ENCODE results near the gene CEMP1. TPM values are rescaled to one million over a fixed set of nuclear protein-coding genes. Genes with fewer than 3 reads are reported as not detected.

Gene CEMP1
- total RNA-seq, 1 experiment from 2014 or later: 0.94 TPM

DNA sequence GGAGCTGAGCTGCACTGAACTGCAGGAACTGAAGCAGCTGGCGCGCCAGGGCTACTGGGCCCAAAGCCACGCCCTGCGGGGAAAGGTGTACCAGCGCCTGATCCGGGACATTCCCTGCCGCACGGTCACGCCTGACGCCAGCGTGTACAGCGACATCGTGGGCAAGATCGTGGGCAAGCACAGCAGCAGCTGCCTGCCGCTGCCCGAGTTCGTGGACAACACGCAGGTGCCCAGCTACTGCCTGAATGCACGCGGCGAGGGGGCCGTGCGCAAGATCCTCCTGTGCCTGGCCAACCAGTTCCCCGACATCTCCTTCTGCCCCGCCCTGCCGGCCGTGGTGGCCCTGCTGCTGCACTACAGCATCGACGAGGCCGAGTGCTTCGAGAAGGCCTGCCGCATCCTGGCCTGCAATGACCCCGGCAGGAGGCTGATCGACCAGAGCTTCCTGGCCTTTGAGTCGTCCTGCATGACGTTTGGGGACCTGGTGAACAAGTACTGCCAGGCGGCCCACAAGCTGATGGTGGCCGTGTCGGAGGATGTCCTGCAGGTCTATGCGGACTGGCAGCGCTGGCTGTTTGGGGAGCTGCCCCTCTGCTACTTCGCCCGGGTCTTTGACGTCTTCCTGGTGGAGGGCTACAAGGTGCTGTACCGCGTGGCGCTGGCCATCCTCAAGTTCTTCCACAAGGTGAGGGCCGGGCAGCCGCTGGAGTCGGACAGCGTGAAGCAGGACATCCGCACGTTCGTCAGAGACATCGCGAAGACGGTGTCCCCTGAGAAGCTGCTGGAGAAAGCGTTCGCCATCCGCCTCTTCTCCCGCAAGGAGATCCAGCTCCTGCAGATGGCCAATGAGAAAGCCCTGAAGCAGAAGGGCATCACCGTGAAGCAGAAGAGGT lies 34.7 kb downstream of the CEMP1 start:
- no peaks in the 10 kb centered on the region for H3K36me3 ChIP-seq (ENCODE audit: low read depth)
- ChIA-PET CTCF (no interaction called here), POLR2A (ENCODE audit: unreplicated experiment) (no interaction called here)
- no peaks in the 10 kb centered on the region for H3K9me2 ChIP-seq (ENCODE audit: insufficient read depth)
- H3K4me3 ChIP-seq: no peak overlapping the region
- BruUV-seq (replicated peaks): no TSS peak
- peaks cover 9% of the 10 kb centered on the region; the same call in 1 of the 2 replicates for H4K20me1 ChIP-seq (ENCODE audit: insufficient read depth)
- no peaks in the 10 kb centered on the region for H3K79me2 ChIP-seq (ENCODE audit: low read depth)
- H3K27ac ChIP-seq: no peak overlapping the region
- H3K27me3 ChIP-seq (ENCODE audit: insufficient read depth, low read depth): no peaks in the 10 kb centered on the region
- no peaks in the 10 kb centered on the region for H3K4me1 ChIP-seq (replicated peaks; ENCODE audit: insufficient read depth)
- H3K4me2 ChIP-seq: no peak overlapping the region
- no peaks in the 10 kb centered on the region for H3F3A ChIP-seq (ENCODE audit: insufficient read depth, low read depth)
- TF ChIP-seq, protein P1, sequence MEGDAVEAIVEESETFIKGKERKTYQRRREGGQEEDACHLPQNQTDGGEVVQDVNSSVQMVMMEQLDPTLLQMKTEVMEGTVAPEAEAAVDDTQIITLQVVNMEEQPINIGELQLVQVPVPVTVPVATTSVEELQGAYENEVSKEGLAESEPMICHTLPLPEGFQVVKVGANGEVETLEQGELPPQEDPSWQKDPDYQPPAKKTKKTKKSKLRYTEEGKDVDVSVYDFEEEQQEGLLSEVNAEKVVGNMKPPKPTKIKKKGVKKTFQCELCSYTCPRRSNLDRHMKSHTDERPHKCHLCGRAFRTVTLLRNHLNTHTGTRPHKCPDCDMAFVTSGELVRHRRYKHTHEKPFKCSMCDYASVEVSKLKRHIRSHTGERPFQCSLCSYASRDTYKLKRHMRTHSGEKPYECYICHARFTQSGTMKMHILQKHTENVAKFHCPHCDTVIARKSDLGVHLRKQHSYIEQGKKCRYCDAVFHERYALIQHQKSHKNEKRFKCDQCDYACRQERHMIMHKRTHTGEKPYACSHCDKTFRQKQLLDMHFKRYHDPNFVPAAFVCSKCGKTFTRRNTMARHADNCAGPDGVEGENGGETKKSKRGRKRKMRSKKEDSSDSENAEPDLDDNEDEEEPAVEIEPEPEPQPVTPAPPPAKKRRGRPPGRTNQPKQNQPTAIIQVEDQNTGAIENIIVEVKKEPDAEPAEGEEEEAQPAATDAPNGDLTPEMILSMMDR (conservative IDR thresholded peaks at IDR 0.05): no peak
- no peak for TF ChIP-seq EZH2 (IDR thresholded peaks at IDR 0.05; ENCODE audit: low read depth)
- no peak overlapping the region for H2AFZ ChIP-seq
- intact Hi-C loops (cut with micrococcal nuclease; ENCODE audit: unreplicated experiment): no loop called here
- no peaks in the 10 kb centered on the region for H3K9me3 ChIP-seq (ENCODE audit: insufficient read depth, low read depth)
- no peak for DNase-seq

DNA sequence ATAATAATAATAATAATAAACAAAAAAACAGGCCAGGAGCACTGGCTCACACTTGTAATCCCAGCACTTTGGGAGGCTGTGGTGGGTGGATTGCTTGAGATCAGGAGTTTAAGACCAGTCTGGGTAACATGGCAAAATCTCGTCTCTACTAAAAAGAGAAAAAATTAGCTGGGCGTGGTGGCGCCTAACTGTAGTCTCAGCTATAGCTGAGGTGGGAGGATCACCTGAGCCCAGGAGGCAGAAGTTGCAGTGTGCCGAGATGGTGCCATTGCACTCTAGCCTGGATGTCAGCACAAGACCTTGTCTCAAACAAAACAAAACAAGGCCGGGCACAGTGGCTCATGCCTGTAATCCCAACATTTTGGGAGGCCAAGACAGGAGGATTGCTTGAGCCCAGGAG lies 36.2 kb downstream of the CEMP1 start:
- H3K9me3 ChIP-seq (ENCODE audit: insufficient read depth, low read depth): no peaks in the 10 kb centered on the region
- H3K79me2 ChIP-seq (ENCODE audit: low read depth): no peaks in the 10 kb centered on the region; the same call in 1 of the 2 replicates
- no peak overlapping the region for H3K27ac ChIP-seq
- no TSS peak for BruUV-seq (replicated peaks)
- ChIA-PET CTCF (interaction anchor here (0.6 kb wide), 1 partner anchor 472 kb away, joined by 5 read pairs; no protein-coding TSS in a partner anchor), POLR2A (ENCODE audit: unreplicated experiment) (no interaction called here)
- H4K20me1 ChIP-seq (ENCODE audit: insufficient read depth): peaks cover 4% of the 10 kb centered on the region; the same call in 1 of the 2 replicates
- no peaks in the 10 kb centered on the region for H3F3A ChIP-seq (ENCODE audit: insufficient read depth, low read depth)
- no peaks in the 10 kb centered on the region for H3K36me3 ChIP-seq (ENCODE audit: low read depth)
- TF ChIP-seq EZH2 (IDR thresholded peaks at IDR 0.05; ENCODE audit: low read depth): no peak
- TF ChIP-seq, protein P1 (conservative IDR thresholded peaks at IDR 0.05): no peak
- no peak overlapping the region for H2AFZ ChIP-seq
- H3K4me3 ChIP-seq: no peak overlapping the region
- no peak for DNase-seq
- H3K4me2 ChIP-seq: no peak overlapping the region
- H3K9me2 ChIP-seq (ENCODE audit: insufficient read depth): no peaks in the 10 kb centered on the region
- no peaks in the 10 kb centered on the region for H3K4me1 ChIP-seq (replicated peaks; ENCODE audit: insufficient read depth)
- intact Hi-C loops (cut with micrococcal nuclease; ENCODE audit: unreplicated experiment): no loop called here
- no peaks in the 10 kb centered on the region for H3K27me3 ChIP-seq (ENCODE audit: insufficient read depth, low read depth)

DNA sequence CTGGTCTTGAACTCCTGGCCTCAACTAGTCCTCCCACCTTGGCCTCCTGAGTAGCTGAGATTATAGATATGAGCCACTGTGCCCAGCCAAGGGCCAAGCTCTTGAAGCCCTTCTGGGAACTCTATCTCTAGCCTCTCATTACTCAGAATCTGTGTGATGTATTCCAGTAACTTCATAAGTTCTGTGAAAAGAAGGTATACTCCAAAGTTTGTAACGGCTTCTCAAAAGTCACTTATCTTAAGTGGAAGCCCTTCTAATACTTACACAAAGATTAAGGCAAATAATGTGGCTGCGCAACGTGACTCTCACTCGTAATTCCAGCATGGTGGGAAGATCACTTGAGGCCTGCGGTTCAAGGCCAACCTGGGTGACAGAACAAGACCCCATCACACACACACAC lies 36.6 kb downstream of the CEMP1 start:
- Histone ChIP-seq H3K4me1 (replicated peaks; ENCODE audit: insufficient read depth) (no peaks in the 10 kb centered on the region), H3K9me3 (ENCODE audit: insufficient read depth, low read depth) (no peaks in the 10 kb centered on the region), H4K20me1 (ENCODE audit: insufficient read depth) (0 out of 2 replicates have a peak, but pooled peaks cover 4% of the 10 kb centered on the region), H3K4me2 (no peak overlapping the region), H3F3A (ENCODE audit: insufficient read depth, low read depth) (no peaks in the 10 kb centered on the region), H3K27me3 (ENCODE audit: insufficient read depth, low read depth) (no peaks in the 10 kb centered on the region), H3K9me2 (ENCODE audit: insufficient read depth) (no peaks in the 10 kb centered on the region), H3K27ac (no peak overlapping the region), H3K4me3 (no peak overlapping the region), H3K79me2 (ENCODE audit: low read depth) (no peaks in the 10 kb centered on the region; the same call in 1 of the 2 replicates), H2AFZ (no peak overlapping the region), H3K36me3 (ENCODE audit: low read depth) (no peaks in the 10 kb centered on the region)
- BruUV-seq (replicated peaks): no TSS peak
- intact Hi-C loops (cut with micrococcal nuclease; ENCODE audit: unreplicated experiment): no loop called here
- no peak for DNase-seq
- ChIA-PET POLR2A (ENCODE audit: unreplicated experiment) (no interaction called here), CTCF (interaction anchor here (0.6 kb wide), 1 partner anchor 472 kb away, joined by 5 read pairs; no protein-coding TSS in a partner anchor)
- TF ChIP-seq EZH2 (IDR thresholded peaks at IDR 0.05; ENCODE audit: low read depth): no peak
